Measurements from ENCODE around the gene SETD7. TPM values are rescaled to one million over a fixed set of nuclear protein-coding genes. Genes with fewer than 3 reads are reported as not detected.

The SETD7 gene
- 29.1 TPM for total RNA-seq
- polyA plus RNA-seq (ENCODE audit: insufficient read depth, low read depth, low replicate concordance), result 6.5 TPM
- long read RNA-seq, donor 1, full-length matches to known transcripts, result 1 of 1 reads
- long read RNA-seq, donor 1, partial matches to known transcripts, result 0 of 1 reads
- long read RNA-seq, donor 1, other reads (novel, unspliced or antisense), result 0 of 1 reads
- long read RNA-seq, donor 2, full-length matches to known transcripts, result 2 of 2 reads
- long read RNA-seq, donor 2, partial matches to known transcripts, result 0 of 2 reads
- long read RNA-seq, donor 2, other reads (novel, unspliced or antisense), result 0 of 2 reads
- long read RNA-seq, donor 3, full-length matches to known transcripts, result 1 of 1 reads
- long read RNA-seq, donor 3, partial matches to known transcripts, result 0 of 1 reads
- long read RNA-seq, donor 3, other reads (novel, unspliced or antisense), result 0 of 1 reads
- long read RNA-seq, donor 4, full-length matches to known transcripts, result 3 of 3 reads
- long read RNA-seq, donor 4, partial matches to known transcripts, result 0 of 3 reads
- long read RNA-seq, donor 4, other reads (novel, unspliced or antisense), result 0 of 3 reads
- long read RNA-seq, donor 5, result 0 reads
- long read RNA-seq, donor 6, result 0 reads
- long read RNA-seq, donor 7, full-length matches to known transcripts, result 4 of 13 reads
- long read RNA-seq, donor 7, partial matches to known transcripts, result 1 of 13 reads
- long read RNA-seq, donor 7, other reads (novel, unspliced or antisense), result 8 of 13 reads
- long read RNA-seq, donor 8, full-length matches to known transcripts, result 2 of 2 reads
- long read RNA-seq, donor 8, partial matches to known transcripts, result 0 of 2 reads
- long read RNA-seq, donor 8, other reads (novel, unspliced or antisense), result 0 of 2 reads
- long read RNA-seq, donor 9, result 0 reads
- long read RNA-seq, donor 10, full-length matches to known transcripts, result 1 of 1 reads
- long read RNA-seq, donor 10, partial matches to known transcripts, result 0 of 1 reads
- long read RNA-seq, donor 10, other reads (novel, unspliced or antisense), result 0 of 1 reads

GRCh38 chr4:139556071-139556723 lies at the start of gene SETD7:
Gene SETD7, minus strand, starts transcription at chr4:139556219. Its CDS starts 82 bp downstream, at chr4:139556137.
- Histone ChIP-seq H3K4me3 (ENCODE audit: low read length in 3 of 3) (peak within 1 kb of the TSS; percentile 70 to 87 (median 83)), H3K27me3 (ENCODE audit: control insufficient read depth, insufficient read depth, low read length) (peaks cover 2% of the 10 kb centered on the region), H3K9me3 (ENCODE audit: control insufficient read depth in 2 of 3, insufficient read depth in 1 of 3, low read length in 3 of 3) (no peaks in the 10 kb centered on the region), H3K9ac (ENCODE audit: low read length in 3 of 3) (peak within 1 kb of the TSS; percentile 50 to 91 (median 50)), H3K36me3 (ENCODE audit: control insufficient read depth in 2 of 3, insufficient read depth in 3 of 3, low read length in 3 of 3) (no peaks in the 10 kb centered on the region), H3K27ac (ENCODE audit: low read depth in 2 of 2, low read length in 2 of 2) (peak within 1 kb of the TSS; percentile 93 to 97), H3K4me1 (ENCODE audit: control insufficient read depth in 2 of 3, insufficient read depth in 2 of 3, low read depth in 1 of 3, low read length in 3 of 3) (peaks cover 0 to 13% (median 3%) of the 10 kb centered on the region in 3 donors)
- FAIRE-seq, result no peak
- peak; percentile 84 to 95 (median 91) for DNase-seq
- intact Hi-C loops (cut with DNase I), result no loop called here
- TF ChIP-seq CTCF (IDR thresholded peaks at IDR 0.05; ENCODE audit: borderline replicate concordance, extremely low read depth, insufficient read depth), result no peak

- H3K9ac ChIP-seq (ENCODE audit: low read length in 3 of 3), result no peak overlapping the region
- no peak overlapping the region for H3K4me3 ChIP-seq (ENCODE audit: low read length in 3 of 3)
- no peak for TF ChIP-seq CTCF (IDR thresholded peaks at IDR 0.05; ENCODE audit: borderline replicate concordance, extremely low read depth, insufficient read depth)
- H3K27me3 ChIP-seq (ENCODE audit: control insufficient read depth, insufficient read depth, low read length), result no peaks in the 10 kb centered on the region
- DNase-seq, result no peak
- H3K4me1 ChIP-seq (ENCODE audit: control insufficient read depth in 2 of 3, insufficient read depth in 2 of 3, low read depth in 1 of 3, low read length in 3 of 3), result no peaks in the 10 kb centered on the region
- no peak for FAIRE-seq
- H3K9me3 ChIP-seq (ENCODE audit: control insufficient read depth in 2 of 3, insufficient read depth in 1 of 3, low read length in 3 of 3), result no peaks in the 10 kb centered on the region
- intact Hi-C loops (cut with DNase I), result loop anchor here (10.0 kb wide), 1 partner anchor 49 kb away; no protein-coding TSS in a partner anchor
- no peaks in the 10 kb centered on the region for H3K36me3 ChIP-seq (ENCODE audit: control insufficient read depth in 2 of 3, insufficient read depth in 3 of 3, low read length in 3 of 3)
- no peak overlapping the region for H3K27ac ChIP-seq (ENCODE audit: low read depth in 2 of 2, low read length in 2 of 2)
Observed at GRCh38 chr4:139605516-139605915, 49.5 kb upstream of the SETD7 start.

GRCh38 chr4:139603576-139604410 lies 47.8 kb upstream of the SETD7 start:
- TF ChIP-seq CTCF (IDR thresholded peaks at IDR 0.05; ENCODE audit: borderline replicate concordance, extremely low read depth, insufficient read depth), result peak; percentile 60
- FAIRE-seq, result no peak
- no peaks in the 10 kb centered on the region for H3K36me3 ChIP-seq (ENCODE audit: control insufficient read depth in 2 of 3, insufficient read depth in 3 of 3, low read length in 3 of 3)
- H3K27ac ChIP-seq (ENCODE audit: low read depth in 2 of 2, low read length in 2 of 2), result no peak overlapping the region
- no peaks in the 10 kb centered on the region for H3K4me1 ChIP-seq (ENCODE audit: control insufficient read depth in 2 of 3, insufficient read depth in 2 of 3, low read depth in 1 of 3, low read length in 3 of 3)
- no peaks in the 10 kb centered on the region for H3K27me3 ChIP-seq (ENCODE audit: control insufficient read depth, insufficient read depth, low read length)
- H3K9ac ChIP-seq (ENCODE audit: low read length in 3 of 3), result no peak overlapping the region
- DNase-seq, result peak in 3 of 5 donors; percentile 57 to 86 (median 81)
- H3K9me3 ChIP-seq (ENCODE audit: control insufficient read depth in 2 of 3, insufficient read depth in 1 of 3, low read length in 3 of 3), result no peaks in the 10 kb centered on the region
- H3K4me3 ChIP-seq (ENCODE audit: low read length in 3 of 3), result no peak overlapping the region
- intact Hi-C loops (cut with DNase I), result loop anchor here (10.0 kb wide), 1 partner anchor 51 kb away; no protein-coding TSS in a partner anchor

All from kidney (tissue), 22 donors.